Mesodermal cell (in vitro differentiated cells): ENCODE results near the gene RPS2.

Source experiments
- H3K27ac ChIP-seq: 2 replicates; pipeline ENCODE4 v1.7.0; 2013; ENCODE audit warnings: mild to moderate bottlenecking, low read depth, low read length, moderate library complexity; ENCODE audit not compliant: severe bottlenecking
- H3K36me3 ChIP-seq: 2 replicates; pipeline ENCODE4 v1.7.1; 2013; ENCODE audit warnings: mild to moderate bottlenecking, low read length, moderate library complexity; ENCODE audit not compliant: control insufficient read depth, insufficient read depth
- H3K4me1 ChIP-seq: one replicate; pipeline ENCODE4 v1.7.1; 2013; ENCODE audit warnings: mild to moderate bottlenecking, low read length; ENCODE audit not compliant: insufficient read depth, control insufficient read depth, poor library complexity, severe bottlenecking
- H3K4me3 ChIP-seq: 2 replicates; pipeline ENCODE4 v1.7.0; 2013; ENCODE audit warnings: low read length, control low read depth, mild to moderate bottlenecking; ENCODE audit not compliant: insufficient read depth, poor library complexity, severe bottlenecking; ENCODE audit errors: extremely low read depth
- H3K9me3 ChIP-seq: 2 replicates; pipeline ENCODE4 v1.7.1; 2013; ENCODE audit warnings: mild to moderate bottlenecking, low read length, moderate library complexity; ENCODE audit not compliant: control insufficient read depth
- WGBS, 2 experiments: methylation state at CpG; one replicate each; pipeline ENCODE4 v1.1.5; 2013; ENCODE audit warnings: missing lambda C conversion rate in 2 of 2; ENCODE audit not compliant: insufficient coverage in 2 of 2; 5-methylcytosine and 5-hydroxymethylcytosine counted together

RPS2 gene

GRCh38 chr16:2005646-2006045 is 41.0 kb upstream of the RPS2 start:
- H3K27ac ChIP-seq: no peak overlapping the region
- peaks cover 34% of the 10 kb centered on the region for H3K4me1 ChIP-seq
- peaks cover 59% of the 10 kb centered on the region for H3K36me3 ChIP-seq
- WGBS, 2 experiments: 90 to 93% methylated on average over 19 to 21 of the region's 21 CpGs
- H3K9me3 ChIP-seq: no peaks in the 10 kb centered on the region
- H3K4me3 ChIP-seq: no peak overlapping the region

GRCh38 chr16:2004795-2005517 is 40.3 kb upstream of the RPS2 start:
- no peaks in the 10 kb centered on the region for H3K9me3 ChIP-seq
- peaks cover 28% of the 10 kb centered on the region for H3K4me1 ChIP-seq
- H3K4me3 ChIP-seq: no peak overlapping the region
- no peak overlapping the region for H3K27ac ChIP-seq
- WGBS, 2 experiments: 92 to 94% methylated on average over 31 to 33 of the region's 34 CpGs
- peaks cover 66% of the 10 kb centered on the region for H3K36me3 ChIP-seq

- Histone ChIP-seq H3K36me3 (peaks cover 75% of the 10 kb centered on the region), H3K4me1 (peaks cover 28% of the 10 kb centered on the region), H3K9me3 (no peaks in the 10 kb centered on the region), H3K4me3 (no peak overlapping the region), H3K27ac (peak overlapping the region; percentile 57)
- WGBS, 2 experiments: 30 to 34% methylated on average over 33 to 36 of the region's 36 CpGs
These were observed 39.4 kb upstream of the RPS2 start for GRCh38 chr16:2003827-2004641.

GRCh38 chr16:2003231-2003826 is 38.7 kb upstream of the RPS2 start:
- H3K9me3 ChIP-seq: no peaks in the 10 kb centered on the region
- H3K27ac ChIP-seq: no peak overlapping the region
- WGBS, 2 experiments: 79 to 90% methylated on average over 3 to 8 of the region's 8 CpGs
- peaks cover 28% of the 10 kb centered on the region for H3K4me1 ChIP-seq
- H3K36me3 ChIP-seq: peaks cover 78% of the 10 kb centered on the region
- no peak overlapping the region for H3K4me3 ChIP-seq

- no peak overlapping the region for H3K27ac ChIP-seq
- 96 to 97% methylated on average over 47 of the region's 47 CpGs for WGBS, 2 experiments
- no peak overlapping the region for H3K4me3 ChIP-seq
These were observed 38.0 kb upstream of the RPS2 start for GRCh38 chr16:2002406-2003230.

GRCh38 chr16:2001456-2002355 is 37.1 kb upstream of the RPS2 start:
- no peak overlapping the region for H3K27ac ChIP-seq
- H3K36me3 ChIP-seq: peaks cover 78% of the 10 kb centered on the region
- WGBS, 2 experiments: 97% methylated on average over 52 to 53 of the region's 53 CpGs
- no peak overlapping the region for H3K4me3 ChIP-seq
- H3K9me3 ChIP-seq: no peaks in the 10 kb centered on the region
- peaks cover 16% of the 10 kb centered on the region for H3K4me1 ChIP-seq

More at GRCh38 chr16:2002406-2003230, 38.0 kb upstream of the RPS2 start:
- no peaks in the 10 kb centered on the region for H3K9me3 ChIP-seq
- peaks cover 25% of the 10 kb centered on the region for H3K4me1 ChIP-seq
- H3K36me3 ChIP-seq: peaks cover 78% of the 10 kb centered on the region

- peaks cover 75% of the 10 kb centered on the region for H3K36me3 ChIP-seq
These were observed 36.4 kb upstream of the RPS2 start for GRCh38 chr16:2001035-2001434.

GRCh38 chr16:1999866-2000514 is 35.4 kb upstream of the RPS2 start:
- H3K9me3 ChIP-seq: no peaks in the 10 kb centered on the region
- peaks cover 73% of the 10 kb centered on the region for H3K36me3 ChIP-seq
- no peak overlapping the region for H3K4me3 ChIP-seq
- peaks cover 13% of the 10 kb centered on the region for H3K4me1 ChIP-seq
- 96 to 97% methylated on average over 21 to 22 of the region's 28 CpGs for WGBS, 2 experiments
- no peak overlapping the region for H3K27ac ChIP-seq

More at GRCh38 chr16:2001035-2001434, 36.4 kb upstream of the RPS2 start:
- 99% methylated on average over 17 to 19 of the region's 19 CpGs for WGBS, 2 experiments
- H3K27ac ChIP-seq: no peak overlapping the region
- peaks cover 14% of the 10 kb centered on the region for H3K4me1 ChIP-seq
- no peaks in the 10 kb centered on the region for H3K9me3 ChIP-seq
- H3K4me3 ChIP-seq: no peak overlapping the region
